HS-27A (cell line): ENCODE measurements around the gene HEPHL1.

Experiments used
- DNase-seq: peaks from one replicate; pipeline ENCODE4 v3.0.0-alpha.2; 2012; ENCODE audit warnings: low read depth, missing footprints

Gene HEPHL1

DNA sequence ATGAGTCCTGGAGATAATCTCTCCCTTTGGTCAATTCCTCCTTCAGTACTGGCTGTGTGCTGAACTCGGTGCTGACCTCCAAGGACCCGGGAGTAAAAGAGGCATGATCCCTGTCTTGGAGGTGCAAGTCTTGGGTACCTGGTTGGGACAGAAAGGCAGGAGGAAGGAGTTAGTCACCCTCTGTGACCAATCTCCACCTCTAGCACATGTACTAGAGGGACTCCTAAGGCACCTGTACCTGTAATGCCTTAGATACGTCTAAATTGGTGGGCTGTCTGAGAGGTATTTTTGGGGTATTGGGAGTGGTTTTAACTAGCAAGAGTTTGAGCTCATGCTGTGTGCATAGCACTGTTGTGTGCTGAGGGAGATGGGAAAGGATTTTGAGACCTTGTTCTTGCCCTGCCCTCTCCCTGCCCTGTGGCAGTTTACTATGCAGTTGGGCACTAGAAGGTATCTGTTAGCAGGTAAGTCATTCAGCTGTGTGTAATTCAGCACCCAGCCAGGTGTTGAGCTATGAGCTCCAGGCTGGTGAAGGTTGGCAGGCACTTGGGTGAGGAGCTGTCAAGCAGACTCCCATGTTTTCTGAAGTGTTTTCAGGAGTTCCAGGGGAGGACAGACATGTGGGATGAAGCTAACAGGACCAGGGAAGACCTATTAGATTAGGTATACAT is 110.0 kb downstream of the HEPHL1 start:
- DNase-seq: no peak

- DNase-seq: no peak
These were observed 110.6 kb downstream of the HEPHL1 start for GRCh38 chr11:94131718-94132115.

- no peak for DNase-seq
These were observed 111.0 kb downstream of the HEPHL1 start for GRCh38 chr11:94132152-94132558.

GRCh38 chr11:94132823-94133408 is 111.8 kb downstream of the HEPHL1 start:
- no peak for DNase-seq

- DNase-seq: no peak
These were observed 112.6 kb downstream of the HEPHL1 start for GRCh38 chr11:94133752-94134151.

DNA sequence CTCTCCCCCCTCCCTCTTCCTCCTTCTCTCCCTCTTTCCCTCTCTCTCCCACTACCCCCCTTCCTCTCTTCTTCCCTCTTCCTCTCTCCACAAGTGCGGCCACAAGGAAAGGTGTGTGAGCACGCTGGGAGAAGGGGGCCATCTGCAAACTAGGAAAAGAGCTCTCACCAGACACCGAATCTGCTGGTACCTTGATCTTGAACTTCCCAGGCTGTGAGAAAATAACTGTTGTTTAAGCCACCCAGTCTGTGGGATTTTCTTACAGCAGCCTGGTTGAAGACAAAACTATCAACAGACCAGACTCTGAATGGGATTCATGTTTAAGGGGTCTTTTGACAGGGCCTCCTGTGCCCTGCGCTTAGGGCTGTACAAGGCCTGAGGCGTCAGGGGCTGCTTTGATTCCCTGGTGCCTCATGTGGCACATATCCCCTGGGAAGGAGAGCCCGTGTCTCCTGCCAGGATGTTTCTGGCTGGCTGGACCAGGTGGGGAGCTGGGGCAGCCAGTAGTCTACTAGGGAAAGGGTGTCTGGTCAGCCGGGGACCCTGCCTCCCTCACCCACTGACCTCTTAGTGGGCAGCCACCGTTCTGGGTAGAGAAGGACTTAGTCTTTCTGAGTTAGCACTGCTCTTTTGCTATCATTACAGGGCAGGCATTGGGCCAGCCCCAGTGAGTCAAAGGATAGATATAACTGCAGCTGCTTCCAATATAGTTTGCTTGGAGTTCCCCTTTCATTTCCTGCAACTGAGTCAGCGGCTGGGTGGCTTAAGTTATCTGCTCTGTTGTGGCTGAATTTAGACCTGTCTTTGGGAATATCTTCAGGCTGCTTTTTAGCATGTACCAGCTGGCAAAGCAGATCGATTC is 113.7 kb downstream of the HEPHL1 start:
- DNase-seq: no peak

GRCh38 chr11:94139416-94139815 is 118.3 kb downstream of the HEPHL1 start:
- DNase-seq: no peak

- DNase-seq: no peak
These were observed 119.1 kb downstream of the HEPHL1 start for GRCh38 chr11:94140154-94140655.

- DNase-seq: no peak
These were observed 120.6 kb downstream of the HEPHL1 start for GRCh38 chr11:94141511-94142307.

GRCh38 chr11:94142308-94143281 is 121.4 kb downstream of the HEPHL1 start:
- DNase-seq: no peak

GRCh38 chr11:94144216-94144615 is 123.1 kb downstream of the HEPHL1 start:
- no peak for DNase-seq

DNA sequence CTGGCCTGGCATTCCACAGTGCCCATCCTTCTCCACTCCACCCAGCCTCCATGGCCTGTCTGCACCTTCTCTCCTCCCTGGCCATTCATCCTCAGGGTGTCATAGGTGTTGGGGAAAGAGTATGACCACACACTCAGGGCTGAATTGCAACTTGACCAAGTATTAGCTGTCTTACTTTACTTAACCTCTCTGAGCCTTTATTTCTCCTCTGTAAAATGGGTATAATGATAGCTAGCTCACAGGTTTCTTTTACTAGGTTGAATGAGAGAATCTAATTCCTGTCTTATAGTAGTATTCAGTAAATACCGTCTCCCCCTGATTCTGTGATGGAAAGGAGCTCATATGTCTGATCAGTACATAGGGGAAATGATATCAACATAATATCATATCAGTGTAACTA is 123.5 kb downstream of the HEPHL1 start:
- no peak for DNase-seq

- no peak for DNase-seq
These were observed 124.3 kb downstream of the HEPHL1 start for GRCh38 chr11:94145431-94145830.

- no peak for DNase-seq
These were observed 124.8 kb downstream of the HEPHL1 start for GRCh38 chr11:94145916-94146315.

DNA sequence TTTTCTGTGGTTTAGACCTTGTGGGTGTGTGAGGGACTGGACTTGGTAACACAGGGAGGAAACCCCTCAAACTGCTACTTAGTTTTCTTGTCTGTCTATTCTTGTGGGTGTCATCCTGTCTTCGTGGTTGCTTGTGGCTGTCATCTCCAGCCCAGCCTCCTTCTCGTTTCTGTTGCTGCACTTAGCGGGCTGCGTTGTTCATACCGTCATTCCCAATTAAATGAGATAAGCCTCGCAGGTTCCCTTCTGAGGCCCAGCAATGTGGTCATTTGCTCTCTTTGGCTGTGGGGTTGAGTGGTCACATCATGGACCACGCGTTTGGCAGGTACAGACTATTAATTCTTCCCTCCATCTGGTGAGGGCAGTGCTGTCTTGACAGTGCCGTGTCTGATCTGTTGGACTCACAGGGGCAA is 126.3 kb downstream of the HEPHL1 start:
- no peak for DNase-seq

- DNase-seq: no peak
These were observed 127.0 kb downstream of the HEPHL1 start for GRCh38 chr11:94148189-94148588.

- no peak for DNase-seq
These were observed 128.4 kb downstream of the HEPHL1 start for GRCh38 chr11:94149431-94150017.

DNA sequence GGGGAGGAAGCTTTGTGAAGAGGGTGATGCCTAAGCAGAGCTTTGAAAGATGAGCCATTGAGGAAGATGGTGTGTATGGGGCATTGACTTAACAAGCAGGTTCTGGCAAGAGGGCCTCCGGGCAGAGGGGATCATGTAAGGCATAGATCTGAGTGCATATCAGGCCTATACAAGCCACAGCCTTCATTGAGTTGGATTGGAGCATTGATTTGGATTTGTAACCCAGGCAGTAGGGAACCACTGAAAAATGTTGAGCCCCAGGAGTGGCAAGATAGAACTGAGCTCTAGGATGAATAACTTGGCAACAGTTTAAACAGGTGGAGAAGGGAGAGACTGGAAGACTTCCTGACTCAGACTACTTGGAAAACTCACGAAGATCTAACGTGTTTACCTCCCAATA is 128.9 kb downstream of the HEPHL1 start:
- DNase-seq: no peak

- DNase-seq: no peak
These were observed 129.8 kb downstream of the HEPHL1 start for GRCh38 chr11:94150704-94151685.
